ENCODE results near the gene ADAMTS2. TPM values are rescaled to one million over a fixed set of nuclear protein-coding genes. Genes with fewer than 3 reads are reported as not detected.

Gene ADAMTS2
- total and polyA plus RNA-seq, 2 of the 8 experiments (the other 6 are each of a cell fraction or from before 2014, with no cell fraction given): 6.6 to 7.3 TPM

DNA sequence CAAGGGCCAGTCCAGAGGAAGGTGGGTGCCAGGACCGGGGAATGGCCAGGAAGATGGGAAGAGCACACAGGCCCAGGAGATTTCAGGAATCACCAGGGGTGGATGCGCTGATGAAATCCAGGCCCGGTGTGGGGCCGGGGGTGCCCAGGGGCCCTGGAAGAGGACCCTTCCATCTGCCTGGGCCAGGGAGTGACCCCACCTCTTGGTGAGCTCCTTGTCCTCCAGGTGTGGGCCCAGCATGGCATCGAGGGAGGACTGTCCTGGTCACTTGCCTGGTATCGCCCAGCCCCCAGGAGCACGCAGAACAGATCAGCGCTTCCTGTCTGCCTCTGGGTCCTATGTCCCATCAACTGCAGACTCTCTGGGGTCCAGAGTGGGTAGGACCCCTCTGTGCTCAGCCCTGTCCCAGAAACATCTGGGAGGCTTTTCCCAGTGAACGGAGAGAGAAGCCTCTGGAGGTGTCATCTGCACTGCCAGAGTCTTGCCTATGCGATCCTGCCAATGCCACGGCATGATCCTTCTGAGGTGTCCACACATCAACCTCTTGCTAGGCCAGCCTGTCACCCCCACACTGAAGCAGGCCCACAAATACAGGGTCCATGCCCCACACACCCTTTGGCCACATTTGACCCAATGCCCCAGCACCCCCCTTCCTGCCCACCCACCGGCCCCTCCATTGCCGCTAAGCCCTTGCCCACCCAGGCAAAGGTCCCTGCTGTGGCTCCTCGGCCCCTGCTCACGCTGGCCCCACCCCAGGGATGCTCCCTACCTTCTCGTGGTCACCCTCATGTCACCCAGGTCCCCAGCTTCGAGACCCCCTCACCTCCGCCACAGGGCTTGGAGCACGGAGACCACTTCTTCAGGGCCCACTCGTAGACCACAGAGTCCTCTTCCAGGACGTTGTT is 217.9 kb downstream of the ADAMTS2 start:
- Histone ChIP-seq H2BK15ac (ENCODE audit: low read length) (no peak overlapping the region), H3K9me3 (ENCODE audit: insufficient read depth in 2 of 2, low read depth in 1 of 2, low read length in 1 of 2) (peaks cover 20 to 61% of the 10 kb centered on the region in 2 experiments; a peak in 3 of 4 replicates), H3K4me3 (ENCODE audit: extremely low read depth in 1 of 4, insufficient read depth in 2 of 4, low read depth in 3 of 4, low read length in 4 of 4) (no peak overlapping the region), H4K5ac (ENCODE audit: insufficient read length, low read depth, low read length) (no peak overlapping the region), H2BK5ac (ENCODE audit: low read depth, low read length) (no peak overlapping the region), H4K8ac (ENCODE audit: extremely low read depth, insufficient read depth, low read length) (no peak overlapping the region), H3K23me2 (ENCODE audit: low read depth, low read length) (no peaks in the 10 kb centered on the region), H2BK120ac (replicated peaks; ENCODE audit: low read depth, low read length) (no peak overlapping the region), H2AFZ (ENCODE audit: low read length) (no peak overlapping the region), H3K4ac (replicated peaks; ENCODE audit: insufficient read length, low read depth, low read length) (no peak overlapping the region), H3K79me1 (ENCODE audit: low read depth, low read length) (no peaks in the 10 kb centered on the region), H2BK20ac (ENCODE audit: low read length) (no peak overlapping the region), H3K27me3 (replicated peaks in 1 of 4; ENCODE audit: control insufficient read depth in 3 of 4, extremely low read depth in 1 of 4, insufficient read depth in 3 of 4, low read length in 3 of 4) (no peaks in the 10 kb centered on the region), H3K79me2 (ENCODE audit: control insufficient read depth in 1 of 2, insufficient read depth in 2 of 2, low read length in 2 of 2) (no peaks in the 10 kb centered on the region), H2AK5ac (ENCODE audit: low read depth, low read length) (no peak overlapping the region), H3K4me1 (replicated peaks in 1 of 4; ENCODE audit: control insufficient read depth in 3 of 4, insufficient read depth in 4 of 4, low read length in 3 of 4) (no peaks in the 10 kb centered on the region), H4K20me1 (replicated peaks in 1 of 2; ENCODE audit: control insufficient read depth in 1 of 2, insufficient read depth in 2 of 2, low read length in 2 of 2) (no peaks in the 10 kb centered on the region), H3K56ac (replicated peaks; ENCODE audit: insufficient read length, low read depth, low read length) (no peak overlapping the region), H3K14ac (ENCODE audit: insufficient read length) (no peak overlapping the region), H3K23ac (ENCODE audit: insufficient read length) (no peak overlapping the region), H3K27ac (ENCODE audit: low read depth, low read length) (no peak overlapping the region), H2BK12ac (ENCODE audit: low read depth, low read length) (no peak overlapping the region), H3K36me3 (ENCODE audit: control insufficient read depth in 2 of 4, insufficient read depth in 4 of 4, low read length in 3 of 4) (no peaks in the 10 kb centered on the region), H4K91ac (replicated peaks; ENCODE audit: insufficient read length, low read length) (no peak overlapping the region), H3K4me2 (ENCODE audit: insufficient read depth in 1 of 2, low read depth in 2 of 2, low read length in 2 of 2) (no peak overlapping the region), H3K9ac (replicated peaks in 1 of 4; ENCODE audit: extremely low read depth in 1 of 4, low read depth in 3 of 4, low read length in 3 of 4) (no peak overlapping the region), H3K18ac (ENCODE audit: extremely low read depth, low read length) (no peak overlapping the region)
- no peak for DNase-seq (ENCODE audit: low read depth in 1 of 2, low spot score in 2 of 2)
- no peak for FAIRE-seq
- WGBS, 2 experiments (ENCODE audit: extremely low coverage in 1 of 2, insufficient coverage in 1 of 2, insufficient read length in 1 of 2, insufficient replicate concordance in 2 of 2, low coverage in 1 of 2, low lambda C conversion rate in 2 of 2, missing lambda C conversion rate in 1 of 2): 94% methylated on average over 16 of the region's 21 CpGs; no CpG with 5 or more reads in 1 of the 2 experiments
- ChIA-PET CTCF (ENCODE audit: partially characterized antibody) (no interaction called here), POLR2A (ENCODE audit: partially characterized antibody) (no interaction called here)
- TF ChIP-seq, protein P1, sequence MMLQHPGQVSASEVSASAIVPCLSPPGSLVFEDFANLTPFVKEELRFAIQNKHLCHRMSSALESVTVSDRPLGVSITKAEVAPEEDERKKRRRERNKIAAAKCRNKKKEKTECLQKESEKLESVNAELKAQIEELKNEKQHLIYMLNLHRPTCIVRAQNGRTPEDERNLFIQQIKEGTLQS (IDR thresholded peaks at IDR 0.05; ENCODE audit: insufficient read depth, low read depth, low read length): no peak
- no peak for TF ChIP-seq TEAD4 (IDR thresholded peaks at IDR 0.05; ENCODE audit: low read depth, low read length)
- TF ChIP-seq SAP30 (IDR thresholded peaks at IDR 0.05; ENCODE audit: insufficient read depth, insufficient replicate concordance, low read length): no peak
- no peak for TF ChIP-seq YY1 (IDR thresholded peaks at IDR 0.05; ENCODE audit: low read depth, low read length)
- no peak for TF ChIP-seq CBX5 (IDR thresholded peaks at IDR 0.05; ENCODE audit: low read depth, low read length)
- TF ChIP-seq, protein P2, sequence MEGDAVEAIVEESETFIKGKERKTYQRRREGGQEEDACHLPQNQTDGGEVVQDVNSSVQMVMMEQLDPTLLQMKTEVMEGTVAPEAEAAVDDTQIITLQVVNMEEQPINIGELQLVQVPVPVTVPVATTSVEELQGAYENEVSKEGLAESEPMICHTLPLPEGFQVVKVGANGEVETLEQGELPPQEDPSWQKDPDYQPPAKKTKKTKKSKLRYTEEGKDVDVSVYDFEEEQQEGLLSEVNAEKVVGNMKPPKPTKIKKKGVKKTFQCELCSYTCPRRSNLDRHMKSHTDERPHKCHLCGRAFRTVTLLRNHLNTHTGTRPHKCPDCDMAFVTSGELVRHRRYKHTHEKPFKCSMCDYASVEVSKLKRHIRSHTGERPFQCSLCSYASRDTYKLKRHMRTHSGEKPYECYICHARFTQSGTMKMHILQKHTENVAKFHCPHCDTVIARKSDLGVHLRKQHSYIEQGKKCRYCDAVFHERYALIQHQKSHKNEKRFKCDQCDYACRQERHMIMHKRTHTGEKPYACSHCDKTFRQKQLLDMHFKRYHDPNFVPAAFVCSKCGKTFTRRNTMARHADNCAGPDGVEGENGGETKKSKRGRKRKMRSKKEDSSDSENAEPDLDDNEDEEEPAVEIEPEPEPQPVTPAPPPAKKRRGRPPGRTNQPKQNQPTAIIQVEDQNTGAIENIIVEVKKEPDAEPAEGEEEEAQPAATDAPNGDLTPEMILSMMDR (IDR thresholded peaks at IDR 0.05; ENCODE audit: control extremely low read depth in 1 of 3, insufficient read depth in 1 of 3, low read depth in 1 of 3, low read length in 3 of 3): no peak
- TF ChIP-seq RAD21 (IDR thresholded peaks at IDR 0.05 in 1 of 2, conservative IDR thresholded peaks at IDR 0.05 in 1 of 2; ENCODE audit: low read depth in 2 of 2, low read length in 2 of 2): no peak
- TF ChIP-seq JUND (IDR thresholded peaks at IDR 0.05; ENCODE audit: low read length): no peak
